Amniotic stem cell (primary cell): Measurements from ENCODE around the gene ATP4B.

Experiments
- DNase-seq: peaks from one replicate; lab custom pipeline; 2025; lab: John Stamatoyannopoulos, UW

The ATP4B gene

GRCh38 chr13:113607889-113608635, 49.9 kb downstream of the ATP4B start:
- no peak for DNase-seq

GRCh38 chr13:113607056-113607888, 50.7 kb downstream of the ATP4B start:
- DNase-seq: no peak

GRCh38 chr13:113605866-113606438, 52.0 kb downstream of the ATP4B start:
- DNase-seq: no peak

- DNase-seq: no peak
These were observed 52.5 kb downstream of the ATP4B start for GRCh38 chr13:113605461-113605860.

- DNase-seq: no peak
These were observed 53.8 kb downstream of the ATP4B start for GRCh38 chr13:113604186-113604585.

GRCh38 chr13:113603116-113603710, 54.8 kb downstream of the ATP4B start:
- no peak for DNase-seq

GRCh38 chr13:113602291-113602988, 55.6 kb downstream of the ATP4B start:
- DNase-seq: no peak

GRCh38 chr13:113601166-113602070, 56.6 kb downstream of the ATP4B start:
- no peak for DNase-seq

- DNase-seq: no peak
These were observed 58.6 kb downstream of the ATP4B start for GRCh38 chr13:113599391-113599790.
